Measurements from ENCODE around the gene BCL2L2.

- TF ChIP-seq CTCF (IDR thresholded peaks at IDR 0.05) (no peak), EZH2 (IDR thresholded peaks at IDR 0.05; ENCODE audit: borderline replicate concordance, insufficient read depth, low read depth, low read length, poor library complexity, severe bottlenecking) (no peak)
These were observed 9.5 kb upstream of the BCL2L2 start for GRCh38 chr14:23297096-23297495.

All from B cell (primary cell).